Measurements from ENCODE around the gene LRCH3. TPM values are rescaled to one million over a fixed set of nuclear protein-coding genes. Genes with fewer than 3 reads are reported as not detected.

The LRCH3 gene
- total RNA-seq, 3 donors from 2014 or later = 41.6 to 61.0 (median 49.8) TPM

- H3K9me3 ChIP-seq = no peaks in the 10 kb centered on the region
- no peak for DNase-seq (ENCODE audit: low spot score in 2 of 2)
- no peak overlapping the region for H3K27ac ChIP-seq
- no peaks in the 10 kb centered on the region for H3K36me3 ChIP-seq
- intact Hi-C loops (cut with DNase I; ENCODE audit: low total_unique reads) = no loop called here
- no peak for TF ChIP-seq POLR2AphosphoS5 (IDR thresholded peaks at IDR 0.05)
- H3K27me3 ChIP-seq = no peaks in the 10 kb centered on the region
- no peak overlapping the region for H3K4me3 ChIP-seq
- H3K4me1 ChIP-seq = no peaks in the 10 kb centered on the region
Observed at GRCh38 chr3:197936819-197937384, 145.8 kb downstream of the LRCH3 start.

Other genes with a start within 250 kb of the LRCH3 start
- 10 to 100 TPM; 14.6 to 33.1 (median 16.4) TPM for gene BDH1, start 235.3 kb upstream of the LRCH3 start, total RNA-seq
- 10 to 100 TPM; 26.3 to 36.4 (median 35.7) TPM for gene RUBCN, start 54.4 kb upstream of the LRCH3 start, total RNA-seq
- gene FYTTD1, start 41.4 kb upstream of the LRCH3 start, total RNA-seq = 10 to 100 TPM; 56.5 to 61.6 (median 56.7) TPM
- gene RPL35A, start 158.9 kb downstream of the LRCH3 start, total RNA-seq = 100 to 1,000 TPM; 650 to 918 (median 888) TPM
- gene LMLN, start 169.0 kb downstream of the LRCH3 start, total RNA-seq = 10 to 100 TPM in 1 of 3 donors, 1 to 10 TPM in 2; 3.9 to 12.0 (median 5.0) TPM